ENCODE results near the gene RAPGEF4.

GRCh38 chr2:173048522-173048896 is 312.9 kb downstream of the RAPGEF4 start:
- TF ChIP-seq, protein P1, sequence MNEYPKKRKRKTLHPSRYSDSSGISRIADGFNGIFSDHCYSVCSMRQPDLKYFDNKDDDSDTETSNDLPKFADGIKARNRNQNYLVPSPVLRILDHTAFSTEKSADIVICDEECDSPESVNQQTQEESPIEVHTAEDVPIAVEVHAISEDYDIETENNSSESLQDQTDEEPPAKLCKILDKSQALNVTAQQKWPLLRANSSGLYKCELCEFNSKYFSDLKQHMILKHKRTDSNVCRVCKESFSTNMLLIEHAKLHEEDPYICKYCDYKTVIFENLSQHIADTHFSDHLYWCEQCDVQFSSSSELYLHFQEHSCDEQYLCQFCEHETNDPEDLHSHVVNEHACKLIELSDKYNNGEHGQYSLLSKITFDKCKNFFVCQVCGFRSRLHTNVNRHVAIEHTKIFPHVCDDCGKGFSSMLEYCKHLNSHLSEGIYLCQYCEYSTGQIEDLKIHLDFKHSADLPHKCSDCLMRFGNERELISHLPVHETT (CRISPR knock-in tag; conservative IDR thresholded peaks at IDR 0.05 in 1 of 2, IDR thresholded peaks at IDR 0.05 in 1 of 2) = no peak
- no peak for TF ChIP-seq SMC3 (conservative IDR thresholded peaks at IDR 0.05; ENCODE audit: insufficient read depth, low read depth, low read length)
- no peak for TF ChIP-seq NR2C2 (CRISPR knock-in tag; IDR thresholded peaks at IDR 0.05)
- TF ChIP-seq NR2C2 (tag; IDR thresholded peaks at IDR 0.05) = no peak
- TF ChIP-seq, protein P2, sequence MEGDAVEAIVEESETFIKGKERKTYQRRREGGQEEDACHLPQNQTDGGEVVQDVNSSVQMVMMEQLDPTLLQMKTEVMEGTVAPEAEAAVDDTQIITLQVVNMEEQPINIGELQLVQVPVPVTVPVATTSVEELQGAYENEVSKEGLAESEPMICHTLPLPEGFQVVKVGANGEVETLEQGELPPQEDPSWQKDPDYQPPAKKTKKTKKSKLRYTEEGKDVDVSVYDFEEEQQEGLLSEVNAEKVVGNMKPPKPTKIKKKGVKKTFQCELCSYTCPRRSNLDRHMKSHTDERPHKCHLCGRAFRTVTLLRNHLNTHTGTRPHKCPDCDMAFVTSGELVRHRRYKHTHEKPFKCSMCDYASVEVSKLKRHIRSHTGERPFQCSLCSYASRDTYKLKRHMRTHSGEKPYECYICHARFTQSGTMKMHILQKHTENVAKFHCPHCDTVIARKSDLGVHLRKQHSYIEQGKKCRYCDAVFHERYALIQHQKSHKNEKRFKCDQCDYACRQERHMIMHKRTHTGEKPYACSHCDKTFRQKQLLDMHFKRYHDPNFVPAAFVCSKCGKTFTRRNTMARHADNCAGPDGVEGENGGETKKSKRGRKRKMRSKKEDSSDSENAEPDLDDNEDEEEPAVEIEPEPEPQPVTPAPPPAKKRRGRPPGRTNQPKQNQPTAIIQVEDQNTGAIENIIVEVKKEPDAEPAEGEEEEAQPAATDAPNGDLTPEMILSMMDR (IDR thresholded peaks at IDR 0.05 in 2 of 3, conservative IDR thresholded peaks at IDR 0.05 in 1 of 3; ENCODE audit: insufficient read depth in 2 of 3, low read depth in 1 of 3, low read length in 3 of 3) = no peak
- TF ChIP-seq ZBED1 (IDR thresholded peaks at IDR 0.05) = no peak

Measured in K562 (cell line).